ENCODE measurements around the gene TJAP1.

The TJAP1 gene

DNA sequence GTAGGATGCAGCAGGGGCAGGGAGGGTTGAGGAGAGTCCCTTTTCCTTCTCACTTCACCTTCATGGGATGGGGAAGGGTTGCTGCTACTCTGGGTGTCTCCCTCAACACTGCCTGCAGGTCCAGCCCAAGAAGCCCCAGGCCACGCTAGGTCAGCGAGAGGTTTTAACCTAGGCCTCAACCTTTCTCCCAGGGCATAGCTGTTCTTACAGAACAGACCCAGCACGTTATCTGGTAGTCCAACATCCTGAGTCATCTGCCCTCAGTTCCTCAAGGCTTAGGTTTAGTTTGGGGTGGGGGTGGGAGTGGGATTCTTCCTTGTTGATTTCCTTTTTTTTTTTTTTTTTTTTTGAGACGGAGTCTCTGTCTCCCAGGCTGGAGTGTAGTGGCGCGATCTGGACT is 17.0 kb downstream of the TJAP1 start:
- Histone ChIP-seq H4K20me1 (ENCODE audit: insufficient read depth, low read length) (no peaks in the 10 kb centered on the region), H3K4me2 (ENCODE audit: low read length) (no peak overlapping the region), H3K27ac (ENCODE audit: low read depth, low read length, poor library complexity, severe bottlenecking) (no peak overlapping the region), H3K36me3 (ENCODE audit: insufficient read depth, low read length) (peaks cover 8% of the 10 kb centered on the region; the same call in 1 of the 2 replicates), H3K9me3 (ENCODE audit: low read length) (no peaks in the 10 kb centered on the region), H3F3A (ENCODE audit: insufficient read depth, low read length) (no peaks in the 10 kb centered on the region), H3K9me2 (ENCODE audit: low read depth, low read length) (no peaks in the 10 kb centered on the region), H3K4me3 (ENCODE audit: low read depth, low read length, poor library complexity, severe bottlenecking) (no peak overlapping the region), H2AFZ (ENCODE audit: low read length) (no peak overlapping the region), H3K4me1 (ENCODE audit: insufficient read depth, low read length, severe bottlenecking) (peaks cover 6% of the 10 kb centered on the region), H3K79me2 (ENCODE audit: insufficient read depth, low read length) (no peaks in the 10 kb centered on the region), H3K27me3 (ENCODE audit: insufficient read depth, low read length) (no peaks in the 10 kb centered on the region), H3K9ac (ENCODE audit: low read length) (no peak overlapping the region)
- no peak for TF ChIP-seq EZH2 (IDR thresholded peaks at IDR 0.05; ENCODE audit: borderline replicate concordance, low read length)
- TF ChIP-seq, protein P1, sequence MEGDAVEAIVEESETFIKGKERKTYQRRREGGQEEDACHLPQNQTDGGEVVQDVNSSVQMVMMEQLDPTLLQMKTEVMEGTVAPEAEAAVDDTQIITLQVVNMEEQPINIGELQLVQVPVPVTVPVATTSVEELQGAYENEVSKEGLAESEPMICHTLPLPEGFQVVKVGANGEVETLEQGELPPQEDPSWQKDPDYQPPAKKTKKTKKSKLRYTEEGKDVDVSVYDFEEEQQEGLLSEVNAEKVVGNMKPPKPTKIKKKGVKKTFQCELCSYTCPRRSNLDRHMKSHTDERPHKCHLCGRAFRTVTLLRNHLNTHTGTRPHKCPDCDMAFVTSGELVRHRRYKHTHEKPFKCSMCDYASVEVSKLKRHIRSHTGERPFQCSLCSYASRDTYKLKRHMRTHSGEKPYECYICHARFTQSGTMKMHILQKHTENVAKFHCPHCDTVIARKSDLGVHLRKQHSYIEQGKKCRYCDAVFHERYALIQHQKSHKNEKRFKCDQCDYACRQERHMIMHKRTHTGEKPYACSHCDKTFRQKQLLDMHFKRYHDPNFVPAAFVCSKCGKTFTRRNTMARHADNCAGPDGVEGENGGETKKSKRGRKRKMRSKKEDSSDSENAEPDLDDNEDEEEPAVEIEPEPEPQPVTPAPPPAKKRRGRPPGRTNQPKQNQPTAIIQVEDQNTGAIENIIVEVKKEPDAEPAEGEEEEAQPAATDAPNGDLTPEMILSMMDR (IDR thresholded peaks at IDR 0.05; ENCODE audit: low read length) = no peak

DNA sequence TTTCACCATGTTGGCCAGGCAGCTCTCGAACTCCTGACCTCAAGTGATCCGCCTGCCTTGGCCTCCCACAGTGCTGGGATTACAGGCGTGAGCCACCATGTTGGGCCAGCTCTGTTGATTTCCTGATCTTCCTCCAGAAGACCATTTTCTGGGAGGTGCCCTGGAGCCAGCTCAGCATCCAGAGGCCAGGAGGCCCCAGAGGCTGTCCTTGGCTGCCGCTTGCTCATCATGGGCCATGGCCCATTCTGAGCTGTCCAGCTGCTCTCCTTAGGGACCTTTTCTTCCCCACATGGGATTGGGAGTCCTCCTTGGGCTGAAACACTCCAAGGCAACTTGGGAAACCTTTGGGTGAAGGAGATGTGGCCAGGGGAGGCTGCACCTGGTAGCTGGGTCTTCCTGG is 17.4 kb downstream of the TJAP1 start:
- no peaks in the 10 kb centered on the region for H3F3A ChIP-seq (ENCODE audit: insufficient read depth, low read length)
- H3K36me3 ChIP-seq (ENCODE audit: insufficient read depth, low read length) = peaks cover 12% of the 10 kb centered on the region; the same call in 1 of the 2 replicates
- no peak overlapping the region for H3K9ac ChIP-seq (ENCODE audit: low read length)
- H3K9me3 ChIP-seq (ENCODE audit: low read length) = no peaks in the 10 kb centered on the region
- no peaks in the 10 kb centered on the region for H3K79me2 ChIP-seq (ENCODE audit: insufficient read depth, low read length)
- no peak overlapping the region for H2AFZ ChIP-seq (ENCODE audit: low read length)
- no peak overlapping the region for H3K27ac ChIP-seq (ENCODE audit: low read depth, low read length, poor library complexity, severe bottlenecking)
- no peak overlapping the region for H3K4me3 ChIP-seq (ENCODE audit: low read depth, low read length, poor library complexity, severe bottlenecking)
- TF ChIP-seq, protein P1 (IDR thresholded peaks at IDR 0.05; ENCODE audit: low read length) = no peak
- no peak for TF ChIP-seq EZH2 (IDR thresholded peaks at IDR 0.05; ENCODE audit: borderline replicate concordance, low read length)
- H3K4me1 ChIP-seq (ENCODE audit: insufficient read depth, low read length, severe bottlenecking) = peaks cover 6% of the 10 kb centered on the region
- H3K27me3 ChIP-seq (ENCODE audit: insufficient read depth, low read length) = no peaks in the 10 kb centered on the region
- no peaks in the 10 kb centered on the region for H3K9me2 ChIP-seq (ENCODE audit: low read depth, low read length)
- no peaks in the 10 kb centered on the region for H4K20me1 ChIP-seq (ENCODE audit: insufficient read depth, low read length)
- no peak overlapping the region for H3K4me2 ChIP-seq (ENCODE audit: low read length)

DNA sequence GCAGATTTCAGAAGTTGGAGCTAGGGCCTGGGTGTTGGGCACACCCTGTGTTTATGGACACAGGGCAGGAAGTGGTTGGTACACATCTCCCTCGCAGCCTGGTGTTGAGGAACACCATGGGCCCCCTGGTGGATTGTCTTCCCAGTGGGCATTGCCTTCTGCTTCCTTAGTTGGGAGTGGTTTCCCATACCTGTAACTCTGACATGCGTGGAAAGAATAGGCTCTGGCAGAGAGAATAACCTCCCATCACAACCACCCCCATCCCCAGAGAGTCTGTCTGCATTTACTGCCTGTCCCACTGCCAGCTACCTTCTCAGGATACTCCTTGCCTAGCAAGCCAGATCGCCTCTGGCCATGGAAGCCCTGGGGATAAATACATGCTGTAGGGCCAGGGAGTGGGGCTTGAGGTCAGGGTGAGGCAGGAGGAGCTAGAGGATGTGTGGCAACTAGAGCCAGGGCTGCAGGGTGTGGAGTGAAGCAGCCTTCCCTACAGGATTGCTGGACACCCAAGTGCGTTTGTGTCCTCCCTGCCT is 18.1 kb downstream of the TJAP1 start:
- Histone ChIP-seq H3K4me2 (ENCODE audit: low read length) (no peak overlapping the region), H3K27ac (ENCODE audit: low read depth, low read length, poor library complexity, severe bottlenecking) (no peak overlapping the region), H3K9me3 (ENCODE audit: low read length) (no peaks in the 10 kb centered on the region), H4K20me1 (ENCODE audit: insufficient read depth, low read length) (no peaks in the 10 kb centered on the region), H3K9ac (ENCODE audit: low read length) (no peak overlapping the region), H3F3A (ENCODE audit: insufficient read depth, low read length) (no peaks in the 10 kb centered on the region), H2AFZ (ENCODE audit: low read length) (no peak overlapping the region), H3K36me3 (ENCODE audit: insufficient read depth, low read length) (peaks cover 15% of the 10 kb centered on the region; the same call in 1 of the 2 replicates), H3K4me3 (ENCODE audit: low read depth, low read length, poor library complexity, severe bottlenecking) (no peak overlapping the region), H3K79me2 (ENCODE audit: insufficient read depth, low read length) (no peaks in the 10 kb centered on the region), H3K4me1 (ENCODE audit: insufficient read depth, low read length, severe bottlenecking) (peaks cover 6% of the 10 kb centered on the region), H3K27me3 (ENCODE audit: insufficient read depth, low read length) (no peaks in the 10 kb centered on the region), H3K9me2 (ENCODE audit: low read depth, low read length) (no peaks in the 10 kb centered on the region)
- no peak for TF ChIP-seq EZH2 (IDR thresholded peaks at IDR 0.05; ENCODE audit: borderline replicate concordance, low read length)
- TF ChIP-seq, protein P1 (IDR thresholded peaks at IDR 0.05; ENCODE audit: low read length) = no peak

Measured in OCI-LY1 (cell line).